Subcutaneous adipose tissue (tissue), 4 donors: Measurements from ENCODE around the gene CCDC30. TPM values are rescaled to one million over a fixed set of nuclear protein-coding genes. Genes with fewer than 3 reads are reported as not detected.

Experiments used
- total RNA-seq, 4 donors: library from RNA; depleted of rRNA; stranded (reverse); fragments of >200 nt; gene quantifications; one replicate each; pipeline ENCODE4 v1.1.0, GENCODE V29; 2016
- TF ChIP-seq, protein P1 (sequence below): fragments of 450-650 bp; IDR thresholded peaks from one replicate; pipeline ENCODE4 v1.5.1; 2016; ENCODE audit warnings: low read depth, mild to moderate bottlenecking, control low read depth, antibody characterized with exemption, moderate library complexity

Gene CCDC30
- total RNA-seq, 4 donors from 2014 or later, result 1.9 to 3.9 (median 2.3) TPM

DNA sequence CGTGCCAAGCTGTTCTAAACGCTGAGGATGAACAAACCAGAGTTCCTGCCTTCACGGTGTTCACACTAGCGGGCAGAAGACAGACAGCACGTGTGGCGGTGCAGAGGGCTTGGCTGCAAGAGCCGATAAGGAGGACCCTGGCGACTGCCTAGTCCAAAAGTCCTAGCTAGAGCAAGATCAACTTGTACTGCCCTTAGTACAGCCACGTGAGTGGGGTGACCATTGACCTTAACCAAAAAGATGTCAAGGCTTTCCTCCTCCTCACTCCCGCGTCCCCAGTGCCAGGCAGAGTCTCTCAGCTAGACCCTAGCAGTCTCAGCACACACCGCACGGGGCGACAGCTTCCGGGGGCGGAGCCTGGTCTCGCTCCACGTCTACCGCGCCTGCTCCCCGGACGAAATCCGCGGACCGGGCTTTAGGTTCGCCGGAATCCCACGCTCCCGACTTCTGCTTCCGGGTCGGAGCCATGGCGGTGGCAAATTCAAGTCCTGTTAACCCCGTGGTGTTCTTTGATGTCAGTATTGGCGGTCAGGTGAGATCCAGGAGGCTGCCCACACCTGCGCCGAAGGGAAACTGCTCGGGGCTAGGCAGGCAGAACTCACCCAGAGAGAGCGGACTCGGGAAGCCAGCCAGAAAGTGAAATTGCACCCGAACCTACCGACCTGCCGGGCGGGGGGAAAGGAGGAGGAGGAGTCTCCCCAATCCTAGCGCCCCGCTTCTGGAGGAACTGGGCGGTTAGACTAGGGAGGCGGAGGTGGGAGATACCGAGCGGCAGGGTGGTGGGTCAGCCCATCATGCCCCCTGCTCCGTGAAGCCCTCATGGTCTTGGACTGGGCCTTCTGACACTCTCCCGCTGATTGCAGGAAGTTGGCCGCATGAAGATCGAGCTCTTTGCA lies 195.1 kb downstream of the CCDC30 start, which contains the start of gene PPIH:
Gene PPIH, plus strand, starts transcription at position 443 of the 896 bp plus-strand sequence. Its CDS starts 24 bp downstream, at position 467.
- TF ChIP-seq, protein P1, sequence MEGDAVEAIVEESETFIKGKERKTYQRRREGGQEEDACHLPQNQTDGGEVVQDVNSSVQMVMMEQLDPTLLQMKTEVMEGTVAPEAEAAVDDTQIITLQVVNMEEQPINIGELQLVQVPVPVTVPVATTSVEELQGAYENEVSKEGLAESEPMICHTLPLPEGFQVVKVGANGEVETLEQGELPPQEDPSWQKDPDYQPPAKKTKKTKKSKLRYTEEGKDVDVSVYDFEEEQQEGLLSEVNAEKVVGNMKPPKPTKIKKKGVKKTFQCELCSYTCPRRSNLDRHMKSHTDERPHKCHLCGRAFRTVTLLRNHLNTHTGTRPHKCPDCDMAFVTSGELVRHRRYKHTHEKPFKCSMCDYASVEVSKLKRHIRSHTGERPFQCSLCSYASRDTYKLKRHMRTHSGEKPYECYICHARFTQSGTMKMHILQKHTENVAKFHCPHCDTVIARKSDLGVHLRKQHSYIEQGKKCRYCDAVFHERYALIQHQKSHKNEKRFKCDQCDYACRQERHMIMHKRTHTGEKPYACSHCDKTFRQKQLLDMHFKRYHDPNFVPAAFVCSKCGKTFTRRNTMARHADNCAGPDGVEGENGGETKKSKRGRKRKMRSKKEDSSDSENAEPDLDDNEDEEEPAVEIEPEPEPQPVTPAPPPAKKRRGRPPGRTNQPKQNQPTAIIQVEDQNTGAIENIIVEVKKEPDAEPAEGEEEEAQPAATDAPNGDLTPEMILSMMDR, result no peak

DNA sequence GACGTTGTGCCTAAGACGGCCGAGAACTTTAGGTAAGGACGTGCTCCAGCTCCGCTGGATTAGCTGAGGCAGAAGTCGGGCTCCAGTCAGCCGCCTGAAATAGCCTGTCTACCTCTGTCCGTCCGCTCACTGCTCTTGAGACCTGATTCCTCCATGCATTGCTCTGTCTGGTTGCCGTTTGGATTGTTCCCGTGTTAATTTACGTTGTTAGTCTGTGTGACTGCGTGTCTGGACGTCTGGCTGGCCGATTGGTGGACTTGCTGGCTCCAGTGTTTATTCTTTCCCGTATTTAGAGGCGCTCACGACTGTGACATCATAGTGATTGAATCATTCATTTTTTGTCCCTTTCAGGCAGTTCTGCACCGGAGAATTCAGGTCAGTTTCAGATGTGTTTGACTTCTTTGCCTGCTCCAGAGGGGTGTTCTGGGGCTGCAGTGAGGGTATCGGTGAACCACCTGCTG lies 195.8 kb downstream of the CCDC30 start:
- TF ChIP-seq, protein P1, result no peak

DNA sequence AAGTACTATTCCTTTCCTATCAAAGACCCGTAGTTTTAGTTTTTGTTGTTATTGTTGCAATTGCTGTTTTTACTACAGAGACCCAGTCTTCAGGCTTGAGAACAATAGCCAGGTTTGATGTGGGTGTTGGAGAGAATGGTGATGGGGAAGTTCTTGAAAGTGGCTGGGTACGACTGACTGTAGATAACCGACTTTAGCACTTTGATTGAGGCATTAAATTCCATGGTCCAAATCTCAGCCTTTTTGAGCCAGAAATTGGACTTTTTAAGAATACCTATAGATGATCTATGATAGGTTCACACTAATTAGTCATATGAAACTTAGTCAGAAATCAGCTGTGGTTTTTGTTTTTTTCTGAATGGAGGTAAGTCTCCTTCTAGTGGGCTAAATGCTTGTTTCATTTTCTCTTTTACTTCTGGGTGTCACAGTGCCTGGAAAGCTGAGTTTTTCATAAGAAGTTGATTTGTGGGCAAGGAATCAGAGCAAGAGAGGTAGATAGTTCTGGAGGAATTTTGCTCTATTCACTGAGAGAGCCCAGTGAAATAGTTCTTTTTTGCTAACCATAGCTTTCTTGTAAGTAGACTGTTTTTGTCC lies 197.9 kb downstream of the CCDC30 start:
- TF ChIP-seq, protein P1, result no peak

DNA sequence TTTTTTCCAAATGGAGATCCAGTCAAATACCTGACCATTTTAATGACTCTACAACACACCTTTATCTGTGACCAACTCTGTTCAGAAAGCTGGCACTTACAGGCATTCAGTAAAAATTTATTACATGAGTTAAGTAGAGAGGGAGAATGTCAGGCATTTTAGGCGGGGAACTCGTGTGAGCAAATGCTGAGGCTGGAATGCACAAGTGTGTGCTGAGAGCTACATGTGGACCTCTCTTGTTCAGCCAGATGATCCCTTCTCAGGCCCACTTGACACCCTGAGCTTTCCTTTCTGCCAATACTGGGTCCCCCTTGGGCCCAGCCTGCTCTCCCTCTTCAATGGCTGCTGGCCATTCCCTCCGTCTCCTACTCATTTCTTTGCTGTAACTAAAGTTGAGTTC lies 206.8 kb downstream of the CCDC30 start:
- TF ChIP-seq, protein P1, result no peak

DNA sequence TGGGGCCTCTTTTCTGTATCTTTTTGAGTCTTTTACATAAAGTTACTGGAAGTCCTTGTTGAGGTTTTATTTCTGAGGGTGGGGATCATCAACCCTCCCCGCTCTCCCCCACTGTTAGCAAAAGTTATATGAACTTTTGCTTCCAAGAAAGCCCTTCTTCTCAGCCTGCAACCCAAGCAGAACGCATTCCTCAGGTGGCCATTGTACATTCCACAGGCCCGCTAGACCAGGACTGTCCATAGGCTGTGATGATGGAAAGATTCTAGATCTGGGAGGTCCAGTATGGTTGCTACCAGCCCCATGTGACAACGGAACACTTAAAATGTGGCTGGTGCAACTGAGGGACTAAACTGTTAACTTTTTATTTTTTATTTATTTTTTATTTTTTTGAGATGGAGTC lies 207.3 kb downstream of the CCDC30 start:
- TF ChIP-seq, protein P1, result no peak

DNA sequence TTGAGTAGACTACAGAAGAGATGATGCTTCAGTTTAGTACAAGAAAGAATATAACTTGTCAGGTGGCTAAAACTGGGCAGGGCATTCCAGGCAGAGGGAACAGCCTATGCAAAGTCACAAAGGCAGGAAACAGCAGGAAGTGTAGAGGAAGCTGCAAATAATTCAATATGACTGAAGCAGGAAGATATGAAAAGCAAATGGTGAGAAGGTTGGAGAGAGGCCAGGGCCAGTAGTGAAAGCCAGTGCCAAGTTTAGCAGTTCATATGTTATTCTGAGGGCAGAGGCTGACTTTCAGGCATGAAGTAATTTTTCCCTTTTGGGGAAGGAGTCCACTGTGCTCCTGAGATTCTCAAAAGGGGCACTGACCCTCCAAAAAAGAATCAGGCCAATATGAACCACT lies 211.1 kb downstream of the CCDC30 start:
- TF ChIP-seq, protein P1, result no peak

DNA sequence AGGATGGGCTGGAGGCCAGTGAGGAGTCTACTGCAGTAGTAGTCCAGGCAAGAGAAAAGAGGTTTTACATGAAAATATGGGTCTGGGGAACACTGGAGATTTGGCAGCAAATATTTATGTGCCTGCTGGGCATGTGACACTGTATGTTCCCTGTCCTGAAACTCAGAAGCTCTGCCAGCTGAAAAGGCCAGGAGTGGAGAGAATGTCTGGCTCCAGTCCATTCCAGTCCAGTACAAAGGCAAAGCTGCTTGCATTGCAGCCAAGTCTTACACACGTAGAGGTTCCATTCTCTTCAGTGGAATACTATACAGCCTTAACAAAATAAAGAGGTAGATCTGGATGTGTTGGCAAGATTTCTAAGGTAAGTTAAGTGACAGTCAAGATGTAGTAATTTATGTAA lies 211.6 kb downstream of the CCDC30 start:
- TF ChIP-seq, protein P1, result no peak
